HEK293T (cell line): ENCODE data around the gene CAMSAP2.

ENCODE experiments used
- FOXM1 ChIP-seq: fragments of 450-650 bp; IDR thresholded peaks from 2 replicates; pipeline ENCODE4 v1.6.1; 2017; ENCODE audit warnings: mild to moderate bottlenecking, borderline replicate concordance
- PKNOX1 ChIP-seq: fragments of 450-650 bp; IDR thresholded peaks from 2 replicates; pipeline ENCODE4 v1.6.1; 2016

GRCh38 chr1:200877010-200877409 lies 138.3 kb downstream of the CAMSAP2 start:
- TF ChIP-seq FOXM1 (no peak), PKNOX1 (no peak)
